ENCODE results near the gene UPK3A. TPM values are rescaled to one million over a fixed set of nuclear protein-coding genes. Genes with fewer than 3 reads are reported as not detected.

Gene UPK3A
- total and polyA plus RNA-seq, 10 of the 15 experiments (the other 5 are each of a cell fraction or from before 2014, with no cell fraction given), result not detected

DNA sequence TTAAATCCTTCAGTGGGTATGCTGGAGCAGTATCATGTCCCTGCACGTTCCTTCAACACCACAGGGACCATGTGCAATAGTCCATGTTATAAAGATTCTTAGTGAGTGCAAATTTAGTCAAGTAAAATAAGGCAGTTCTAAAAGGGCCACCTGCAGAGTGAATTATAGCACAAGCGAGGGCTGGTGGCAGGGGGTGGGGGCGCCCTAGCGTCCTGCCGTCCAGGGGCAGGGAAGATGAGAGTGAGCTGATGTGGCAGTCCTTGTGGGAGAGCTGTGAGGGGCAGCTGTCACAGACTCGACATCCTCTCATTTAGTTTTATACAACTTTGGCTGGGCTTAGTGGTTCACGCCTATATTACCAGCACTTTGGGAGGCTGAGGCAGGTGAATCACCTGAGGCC is 54.0 kb downstream of the UPK3A start:
- ChIA-PET SMC1A (ENCODE audit: uncharacterized antibody, unreplicated experiment) (no interaction called here), POLR2A (no interaction called here), RAD21 (ENCODE audit: unreplicated experiment) (no interaction called here), CTCF (no interaction called here)
- no peaks in the 10 kb centered on the region for H4K20me1 ChIP-seq (ENCODE audit: control insufficient read depth, insufficient read depth)
- ATAC-seq (no peak), FAIRE-seq (no peak), DNase-seq (ENCODE audit: low read depth, low spot score) (no peak)
- WGBS (ENCODE audit: insufficient coverage, insufficient replicate concordance, low lambda C conversion rate, missing lambda C conversion rate), result 92% methylated on average over 7 of the region's 7 CpGs
- no peaks in the 10 kb centered on the region for H3K4me1 ChIP-seq (ENCODE audit: control insufficient read depth, insufficient read depth, low read length)
- H3K9ac ChIP-seq (ENCODE audit: control insufficient read depth, insufficient read depth, low read length), result no peak overlapping the region
- H3K9me3 ChIP-seq (replicated peaks; ENCODE audit: control insufficient read depth, insufficient read depth, low read length), result no peaks in the 10 kb centered on the region
- no TSS peak for BruUV-seq (replicated peaks)
- H3K36me3 ChIP-seq (ENCODE audit: control insufficient read depth in 2 of 2, insufficient read depth in 2 of 2, low read length in 1 of 2), result peaks cover 9 to 15% of the 10 kb centered on the region in 2 experiments; a peak in 3 of 4 replicates
- in situ Hi-C loops (cut with MboI), result no loop called here
- intact Hi-C loops (cut with micrococcal nuclease; ENCODE audit: unreplicated experiment), result no loop called here
- no peak overlapping the region for H3K4me3 ChIP-seq
- TF ChIP-seq MYB (IDR thresholded peaks at IDR 0.05; ENCODE audit: borderline replicate concordance, low read depth, low read length) (no peak), HCFC1 (IDR thresholded peaks at IDR 0.05; ENCODE audit: low read length) (no peak), CBX3 (IDR thresholded peaks at IDR 0.05; ENCODE audit: borderline replicate concordance, low read depth) (no peak), NFXL1 (IDR thresholded peaks at IDR 0.05; ENCODE audit: borderline replicate concordance) (no peak), ZNF622 (IDR thresholded peaks at IDR 0.05) (no peak), RCOR1 (conservative IDR thresholded peaks at IDR 0.05; ENCODE audit: low read depth, low read length) (no peak)
- TF ChIP-seq, protein P1, sequence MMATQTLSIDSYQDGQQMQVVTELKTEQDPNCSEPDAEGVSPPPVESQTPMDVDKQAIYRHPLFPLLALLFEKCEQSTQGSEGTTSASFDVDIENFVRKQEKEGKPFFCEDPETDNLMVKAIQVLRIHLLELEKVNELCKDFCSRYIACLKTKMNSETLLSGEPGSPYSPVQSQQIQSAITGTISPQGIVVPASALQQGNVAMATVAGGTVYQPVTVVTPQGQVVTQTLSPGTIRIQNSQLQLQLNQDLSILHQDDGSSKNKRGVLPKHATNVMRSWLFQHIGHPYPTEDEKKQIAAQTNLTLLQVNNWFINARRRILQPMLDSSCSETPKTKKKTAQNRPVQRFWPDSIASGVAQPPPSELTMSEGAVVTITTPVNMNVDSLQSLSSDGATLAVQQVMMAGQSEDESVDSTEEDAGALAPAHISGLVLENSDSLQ (IDR thresholded peaks at IDR 0.05), result no peak
- H3K27me3 ChIP-seq (replicated peaks in 1 of 2; ENCODE audit: control insufficient read depth in 2 of 2, insufficient read depth in 2 of 2, low read length in 1 of 2), result no peaks in the 10 kb centered on the region
- no peak overlapping the region for H2AFZ ChIP-seq (ENCODE audit: control insufficient read depth, low read depth, low read length)
- H3K4me2 ChIP-seq (ENCODE audit: control insufficient read depth, insufficient read depth), result no peak overlapping the region
- H3K27ac ChIP-seq (ENCODE audit: control insufficient read depth, insufficient read depth), result no peak overlapping the region
- no peaks in the 10 kb centered on the region for H3K79me2 ChIP-seq (ENCODE audit: control insufficient read depth, insufficient read depth, low read length)

DNA sequence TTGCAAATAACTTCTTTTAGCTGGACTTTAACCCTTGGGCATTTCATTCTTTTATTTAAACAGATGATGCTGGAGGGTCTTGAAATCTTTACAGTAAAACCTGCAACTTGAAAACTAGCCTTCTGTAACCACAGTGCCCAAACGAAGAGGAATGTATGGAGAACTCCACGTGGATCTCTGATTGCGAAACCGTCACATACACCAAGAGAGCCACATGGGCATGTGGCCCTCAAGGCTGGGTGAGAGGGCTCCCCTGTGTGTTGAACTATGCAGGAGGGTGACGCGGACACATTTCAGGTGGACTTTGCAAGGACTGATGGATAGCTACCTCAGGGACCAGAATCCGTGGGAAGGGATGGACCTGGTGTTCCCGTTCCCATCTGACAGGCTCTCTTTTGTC is 55.6 kb downstream of the UPK3A start:
- WGBS (ENCODE audit: insufficient coverage, insufficient replicate concordance, low lambda C conversion rate, missing lambda C conversion rate), result 83% methylated on average over 8 of the region's 8 CpGs
- SMC1A ChIA-PET (ENCODE audit: uncharacterized antibody, unreplicated experiment), result no interaction called here
- intact Hi-C loops (cut with micrococcal nuclease; ENCODE audit: unreplicated experiment), result no loop called here
- no peaks in the 10 kb centered on the region for H3K4me1 ChIP-seq (ENCODE audit: control insufficient read depth, insufficient read depth, low read length)
- ATAC-seq (no peak), FAIRE-seq (no peak), DNase-seq (ENCODE audit: low read depth, low spot score) (no peak)
- H2AFZ ChIP-seq (ENCODE audit: control insufficient read depth, low read depth, low read length), result no peak overlapping the region
- CTCF ChIA-PET, result interaction anchor here (1.4 kb wide), 1 partner anchor 68 kb away, joined by 4 read pairs; no protein-coding TSS in a partner anchor
- in situ Hi-C loops (cut with MboI), result no loop called here
- H3K9me3 ChIP-seq (replicated peaks; ENCODE audit: control insufficient read depth, insufficient read depth, low read length), result no peaks in the 10 kb centered on the region
- no peak overlapping the region for H3K4me2 ChIP-seq (ENCODE audit: control insufficient read depth, insufficient read depth)
- H3K27me3 ChIP-seq (replicated peaks in 1 of 2; ENCODE audit: control insufficient read depth in 2 of 2, insufficient read depth in 2 of 2, low read length in 1 of 2), result no peaks in the 10 kb centered on the region
- no peaks in the 10 kb centered on the region for H3K79me2 ChIP-seq (ENCODE audit: control insufficient read depth, insufficient read depth, low read length)
- H3K4me3 ChIP-seq, result no peak overlapping the region
- TF ChIP-seq SMARCA5 (IDR thresholded peaks at IDR 0.05) (no peak), FOXM1 (IDR thresholded peaks at IDR 0.05; ENCODE audit: low read depth, low read length) (no peak), TAF1 (IDR thresholded peaks at IDR 0.05; ENCODE audit: borderline replicate concordance, low read depth, low read length) (no peak)
- BruUV-seq (replicated peaks), result no TSS peak
- peaks cover 2 to 9% of the 10 kb centered on the region in 2 experiments; a peak in 3 of 4 replicates for H3K36me3 ChIP-seq (ENCODE audit: control insufficient read depth in 2 of 2, insufficient read depth in 2 of 2, low read length in 1 of 2)
- RAD21 ChIA-PET (ENCODE audit: unreplicated experiment), result no interaction called here
- H3K9ac ChIP-seq (ENCODE audit: control insufficient read depth, insufficient read depth, low read length), result no peak overlapping the region
- POLR2A ChIA-PET, result no interaction called here
- H3K27ac ChIP-seq (ENCODE audit: control insufficient read depth, insufficient read depth), result no peak overlapping the region
- H4K20me1 ChIP-seq (ENCODE audit: control insufficient read depth, insufficient read depth), result no peaks in the 10 kb centered on the region
